Measurements from ENCODE around the gene TP53I13. TPM values are rescaled to one million over a fixed set of nuclear protein-coding genes. Genes with fewer than 3 reads are reported as not detected.

The TP53I13 gene
- total RNA-seq, 1 experiment from 2014 or later, result 33.3 TPM

GRCh38 chr17:29618272-29619065, 50.0 kb downstream of the TP53I13 start:
- Histone ChIP-seq H3K9me2 (ENCODE audit: insufficient read depth) (no peaks in the 10 kb centered on the region), H2AFZ (ENCODE audit: low read depth, low read length, poor library complexity, severe bottlenecking) (peak overlapping the region; percentile 51), H3K79me2 (ENCODE audit: insufficient read depth, low read length) (no peaks in the 10 kb centered on the region), H3K4me2 (ENCODE audit: low read length) (peak overlapping the region; percentile 97), H3K36me3 (ENCODE audit: control insufficient read depth in 1 of 2, insufficient read depth in 2 of 2, low read length in 2 of 2) (no peaks in the 10 kb centered on the region), H3K4me3 (replicated peaks in 1 of 2; ENCODE audit: low read depth in 1 of 2, low read length in 2 of 2) (peak overlapping the region; percentile 36 to 50), H3K9me3 (ENCODE audit: control insufficient read depth in 1 of 2, insufficient read depth in 1 of 2, low read depth in 1 of 2, low read length in 2 of 2) (no peaks in the 10 kb centered on the region), H3K9ac (ENCODE audit: low read length) (peak overlapping the region; percentile 66), H3K4me1 (ENCODE audit: control insufficient read depth in 1 of 2, insufficient read depth in 2 of 2, low read length in 2 of 2) (peaks cover 51 to 75% of the 10 kb centered on the region in 2 experiments), H4K20me1 (ENCODE audit: insufficient read depth) (no peaks in the 10 kb centered on the region), H3K27me3 (ENCODE audit: insufficient read depth, low read length) (no peaks in the 10 kb centered on the region), H3K27ac (ENCODE audit: low read depth, low read length) (peak overlapping the region; percentile 64; the same call in 1 of the 2 replicates)
- peak; percentile 17 for ATAC-seq
- TF ChIP-seq CBX3 (IDR thresholded peaks at IDR 0.05; ENCODE audit: low read depth) (0 out of 2 replicates have a peak, but pooled peaks have one; percentile 13), POLR2AphosphoS5 (IDR thresholded peaks at IDR 0.05; ENCODE audit: low read depth, low read length) (no peak), CEBPB (IDR thresholded peaks at IDR 0.05; ENCODE audit: low read depth) (no peak)
- intact Hi-C loops (cut with micrococcal nuclease), result loop anchor here (1.0 kb wide), 1 partner anchor 38 kb away; no protein-coding TSS in a partner anchor
- no TSS peak for BruUV-seq (replicated peaks)
- RAD21 ChIA-PET (ENCODE audit: low non-redundant PET in 1 of 2, low total read pairs in 2 of 2, uncharacterized antibody in 2 of 2, unreplicated experiment in 2 of 2), result interaction anchor here (0.8 to 1.1 kb wide), 2 partner anchors 21 to 312 kb away, joined by 3 to 4 read pairs; partner anchors contain the start of gene SSH2 (in 1 of the 2)
- no peak for DNase-seq (ENCODE audit: low read depth, low spot score)
- CTCF ChIA-PET, result interaction anchor here (0.8 to 4.6 kb wide), 26 partner anchors 8 to 718 kb away, joined by 3 to 61 read pairs (median 6); partner anchors contain the start of genes ANKRD13B and SSH2
- POLR2A ChIA-PET, result no interaction called here

GRCh38 chr17:29619251-29619650, 50.8 kb downstream of the TP53I13 start:
- Histone ChIP-seq H3K79me2 (ENCODE audit: insufficient read depth, low read length) (no peaks in the 10 kb centered on the region), H3K4me2 (ENCODE audit: low read length) (peak overlapping the region; percentile 97), H3K4me3 (replicated peaks in 1 of 2; ENCODE audit: low read depth in 1 of 2, low read length in 2 of 2) (peak overlapping the region in 1 of 2 experiments; percentile 18; a peak in 1 of 4 replicates), H3K9me2 (ENCODE audit: insufficient read depth) (no peaks in the 10 kb centered on the region), H4K20me1 (ENCODE audit: insufficient read depth) (no peaks in the 10 kb centered on the region), H3K27me3 (ENCODE audit: insufficient read depth, low read length) (no peaks in the 10 kb centered on the region), H3K27ac (ENCODE audit: low read depth, low read length) (peak overlapping the region; percentile 37; the same call in 1 of the 2 replicates), H3K36me3 (ENCODE audit: control insufficient read depth in 1 of 2, insufficient read depth in 2 of 2, low read length in 2 of 2) (no peaks in the 10 kb centered on the region), H2AFZ (ENCODE audit: low read depth, low read length, poor library complexity, severe bottlenecking) (no peak overlapping the region), H3K9me3 (ENCODE audit: control insufficient read depth in 1 of 2, insufficient read depth in 1 of 2, low read depth in 1 of 2, low read length in 2 of 2) (no peaks in the 10 kb centered on the region), H3K4me1 (ENCODE audit: control insufficient read depth in 1 of 2, insufficient read depth in 2 of 2, low read length in 2 of 2) (peaks cover 54 to 83% of the 10 kb centered on the region in 2 experiments), H3K9ac (ENCODE audit: low read length) (no peak overlapping the region)
- CTCF ChIA-PET, result interaction anchor here (0.6 to 4.6 kb wide), 11 partner anchors 11 to 720 kb away, joined by 3 to 61 read pairs (median 16); partner anchors contain the start of genes ANKRD13B and SSH2
- intact Hi-C loops (cut with micrococcal nuclease), result no loop called here
- DNase-seq (ENCODE audit: low read depth, low spot score), result no peak
- ATAC-seq, result peak; percentile 15
- no TSS peak for BruUV-seq (replicated peaks)
- RAD21 ChIA-PET (ENCODE audit: low non-redundant PET in 1 of 2, low total read pairs in 2 of 2, uncharacterized antibody in 2 of 2, unreplicated experiment in 2 of 2), result interaction anchor here (0.6 to 1.5 kb wide), 3 partner anchors 20 to 115 kb away, joined by 3 to 7 read pairs (median 3); no protein-coding TSS in a partner anchor
- POLR2A ChIA-PET, result interaction anchor here (0.5 kb wide), 1 partner anchor 189 kb away, joined by 4 read pairs; no protein-coding TSS in a partner anchor
- TF ChIP-seq CTCF (IDR thresholded peaks at IDR 0.05 in 2 of 3, conservative IDR thresholded peaks at IDR 0.05 in 1 of 3; ENCODE audit: borderline replicate concordance in 1 of 3, insufficient read depth in 1 of 3, low read depth in 2 of 3, low read length in 2 of 3) (peak in 2 of 3 experiments; percentile 52 to 55; a peak in 3 of 6 replicates), RAD21 (IDR thresholded peaks at IDR 0.05; ENCODE audit: low read depth) (peak; percentile 56; the same call in 1 of the 2 replicates), SP1 (IDR thresholded peaks at IDR 0.05; ENCODE audit: low read depth) (no peak)

Measured in HCT116 (cell line).